Activated T-cell treated with anti-CD3 and anti-CD28 coated beads for 48 hours (primary cell): ENCODE results near the gene AEBP1.

Experiments used
- DNase-seq: peaks from one replicate; pipeline ENCODE4 v3.0.0-alpha.2; 2020; ENCODE audit warnings: low read depth

The AEBP1 gene

GRCh38 chr7:44104860-44105771, 971 bp downstream of the AEBP1 start:
- no peak for DNase-seq

GRCh38 chr7:44105832-44106231, 1.7 kb downstream of the AEBP1 start:
- no peak for DNase-seq

GRCh38 chr7:44106311-44107065, 2.3 kb downstream of the AEBP1 start:
- DNase-seq: no peak

GRCh38 chr7:44107116-44107960, 3.2 kb downstream of the AEBP1 start:
- DNase-seq: no peak

GRCh38 chr7:44107961-44108767, 4.0 kb downstream of the AEBP1 start:
- no peak for DNase-seq

- no peak for DNase-seq
Measured at GRCh38 chr7:44108768-44109750, 4.9 kb downstream of the AEBP1 start.

- no peak for DNase-seq
Measured at GRCh38 chr7:44109991-44110390, 5.8 kb downstream of the AEBP1 start.

- DNase-seq: no peak
Measured at GRCh38 chr7:44110719-44111635, 6.8 kb downstream of the AEBP1 start.

GRCh38 chr7:44111761-44112160, 7.6 kb downstream of the AEBP1 start:
- no peak for DNase-seq

- DNase-seq: no peak
Measured at GRCh38 chr7:44112231-44112996, 8.3 kb downstream of the AEBP1 start.

- no peak for DNase-seq
Measured at GRCh38 chr7:44112997-44113763, 9.0 kb downstream of the AEBP1 start.

- no peak for DNase-seq
Measured at GRCh38 chr7:44113764-44114354, 9.7 kb downstream of the AEBP1 start.

- DNase-seq: no peak
Measured at GRCh38 chr7:44114586-44115310, 10.6 kb downstream of the AEBP1 start.

GRCh38 chr7:44116087-44116788, 12.1 kb downstream of the AEBP1 start:
- no peak for DNase-seq

GRCh38 chr7:44116789-44117666, 12.9 kb downstream of the AEBP1 start:
- no peak for DNase-seq
